Gastrocnemius medialis (tissue), 4 donors: ENCODE results near the gene ALG2. TPM values are rescaled to one million over a fixed set of nuclear protein-coding genes. Genes with fewer than 3 reads are reported as not detected.

Experiments used
- ATAC-seq, 2 donors: fragments of 150-250 bp; one replicate each; pipeline ENCODE4 v1.9.1; 2016
- DNase-seq, 2 donors: peaks; one replicate each; pipeline ENCODE4 v3.0.0-alpha.2; 2019
- H3K27ac ChIP-seq, 4 donors: fragments of 200-600 bp; sonication (generic); 1 replicate in 1 of 4; 2 replicates in 3 of 4; pipeline ENCODE4 v1.5.1; 2016 to 2018; ENCODE audit warnings: mild to moderate bottlenecking in 2 of 4, moderate library complexity in 1 of 4
- H3K27me3 ChIP-seq, 3 donors: fragments of 200-600 bp; sonication (generic) in 2 of 3; 1 replicate in 1 of 3; 2 replicates in 2 of 3; pipeline versions ENCODE4 v1.5.1 to v1.6.0; 2016 to 2019; ENCODE audit warnings: mild to moderate bottlenecking in 1 of 3, moderate library complexity in 1 of 3
- H3K36me3 ChIP-seq, 2 donors: fragments of 200-600 bp; sonication (generic) in 1 of 2; one replicate each; pipeline ENCODE4 v1.5.1; 2017 to 2018
- H3K4me1 ChIP-seq, 2 donors: fragments of 200-600 bp; sonication (generic) in 1 of 2; one replicate each; pipeline ENCODE4 v1.5.1; 2016 to 2017; ENCODE audit warnings: mild to moderate bottlenecking in 2 of 2
- H3K4me3 ChIP-seq, 4 donors: fragments of 200-600 bp; sonication (generic) in 3 of 4; 1 replicate in 1 of 4; 2 replicates in 3 of 4; pipeline ENCODE4 v1.5.1; 2016 to 2019; ENCODE audit warnings: mild to moderate bottlenecking in 2 of 4
- H3K9me3 ChIP-seq, 3 donors: fragments of 200-600 bp; sonication (generic) in 2 of 3; 1 replicate in 1 of 3; 2 replicates in 2 of 3; pipeline ENCODE4 v1.5.1; 2016 to 2019
- POLR2A ChIP-seq, 2 donors: fragments of 450-650 bp; IDR thresholded peaks; one replicate each; pipeline ENCODE4 v1.6.1; 2017; ENCODE audit warnings: antibody characterized with exemption in 2 of 2, mild to moderate bottlenecking in 2 of 2, moderate library complexity in 2 of 2
- in situ Hi-C, 4 donors: fragments of 200-750 bp; cut with MboI; loops; one replicate each; pipeline versions ENCODE4 v1.15.0 to v1.8.0; 2017; ENCODE audit warnings: low sequenced_read_pairs in 4 of 4
- intact Hi-C: fragments of 100-400 bp; cut with DNase I; formaldehyde crosslinking; loops from one replicate; pipeline ENCODE4 v1.15.1; 2023; ENCODE audit warnings: low total_unique reads
- total RNA-seq, 4 donors: library from RNA; depleted of rRNA; stranded (reverse); fragments of >200 nt; gene quantifications; one replicate each; pipeline versions ENCODE4 v1.1.0 to v1.2.3, GENCODE V29; 2016
- TF ChIP-seq, protein P1 (sequence below), 5 experiments: fragments of 450-650 bp in 3 of 5; fragments of 200-600 bp in 2 of 5; sonication (generic) in 2 of 5; IDR thresholded peaks in 4 of 5; conservative IDR thresholded peaks in 1 of 5; 1 replicate in 4 of 5; 2 replicates in 1 of 5; pipeline ENCODE4 v1.5.1; 2016 to 2019; ENCODE audit warnings: antibody characterized with exemption in 5 of 5, mild to moderate bottlenecking in 3 of 5, moderate library complexity in 3 of 5

Gene ALG2, protein sequence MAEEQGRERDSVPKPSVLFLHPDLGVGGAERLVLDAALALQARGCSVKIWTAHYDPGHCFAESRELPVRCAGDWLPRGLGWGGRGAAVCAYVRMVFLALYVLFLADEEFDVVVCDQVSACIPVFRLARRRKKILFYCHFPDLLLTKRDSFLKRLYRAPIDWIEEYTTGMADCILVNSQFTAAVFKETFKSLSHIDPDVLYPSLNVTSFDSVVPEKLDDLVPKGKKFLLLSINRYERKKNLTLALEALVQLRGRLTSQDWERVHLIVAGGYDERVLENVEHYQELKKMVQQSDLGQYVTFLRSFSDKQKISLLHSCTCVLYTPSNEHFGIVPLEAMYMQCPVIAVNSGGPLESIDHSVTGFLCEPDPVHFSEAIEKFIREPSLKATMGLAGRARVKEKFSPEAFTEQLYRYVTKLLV
- total RNA-seq: 10 to 100 TPM; 12.3 to 19.9 (median 14.7) TPM

DNA sequence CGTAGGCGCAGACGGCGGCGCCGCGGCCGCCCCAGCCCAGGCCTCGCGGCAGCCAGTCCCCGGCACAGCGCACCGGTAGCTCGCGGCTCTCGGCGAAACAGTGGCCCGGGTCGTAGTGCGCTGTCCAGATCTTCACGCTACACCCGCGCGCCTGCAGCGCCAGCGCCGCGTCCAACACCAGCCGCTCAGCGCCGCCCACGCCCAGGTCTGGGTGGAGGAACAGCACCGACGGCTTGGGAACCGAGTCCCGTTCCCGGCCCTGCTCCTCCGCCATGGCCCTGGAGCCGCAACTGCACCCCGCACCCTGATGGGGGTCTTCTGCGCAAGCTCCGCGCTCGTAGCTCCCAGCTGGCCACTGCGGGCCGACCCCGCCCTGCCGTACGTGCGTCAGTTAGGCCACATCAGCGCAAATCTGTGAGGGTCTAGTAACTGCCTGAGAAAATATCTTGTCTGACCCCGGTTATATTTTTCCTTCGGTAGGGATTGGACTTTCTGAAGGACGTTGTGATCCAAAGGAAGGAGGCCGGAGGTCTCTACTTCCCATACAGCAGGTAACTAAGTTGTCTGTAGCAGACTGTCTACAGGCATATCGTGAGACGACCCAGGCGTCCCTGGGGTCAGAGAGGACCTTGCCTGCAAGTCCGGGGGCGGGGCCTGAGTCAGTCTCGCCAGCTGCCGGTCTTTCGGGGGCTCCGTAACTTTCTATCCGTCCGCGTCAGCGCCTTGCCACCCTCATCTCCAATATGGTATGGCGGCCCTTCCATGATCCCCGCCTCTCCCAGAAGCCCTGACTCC, at the start of gene ALG2, which contains the start of gene SEC61B:
ALG2 (minus strand) TSS at position 322 of the 795 bp plus-strand sequence; CDS start at position 274, 48 bp downstream.
SEC61B (plus strand) TSS at position 662 of the 795 bp plus-strand sequence; CDS start at position 744, 82 bp downstream.
- H3K36me3 ChIP-seq: peaks cover 0 to 15% of the 10 kb centered on the region in 2 donors
- no peaks in the 10 kb centered on the region for H3K9me3 ChIP-seq
- peak within 1 kb of the TSS; percentile 88 to 98 (median 96) for H3K27ac ChIP-seq
- in situ Hi-C loops (loop anchor here in 1 of 4 donors (25.0 kb wide), 1 partner anchor 590 kb away; the partner anchor contains the start of gene NR4A3), intact Hi-C loops (loop anchor here (1.0 to 10.0 kb wide), 7 partner anchors 37 to 1133 kb away; partner anchors contain the start of genes ERP44, INVS, NR4A3 and TEX10)
- peak within 1 kb of the TSS; percentile 89 to 98 (median 94) for H3K4me3 ChIP-seq
- DNase-seq (peak; percentile 91 to 93), ATAC-seq (peak; percentile 94 to 95)
- peaks cover 70 to 77% of the 10 kb centered on the region in 2 donors for H3K4me1 ChIP-seq
- TF ChIP-seq, protein P1, sequence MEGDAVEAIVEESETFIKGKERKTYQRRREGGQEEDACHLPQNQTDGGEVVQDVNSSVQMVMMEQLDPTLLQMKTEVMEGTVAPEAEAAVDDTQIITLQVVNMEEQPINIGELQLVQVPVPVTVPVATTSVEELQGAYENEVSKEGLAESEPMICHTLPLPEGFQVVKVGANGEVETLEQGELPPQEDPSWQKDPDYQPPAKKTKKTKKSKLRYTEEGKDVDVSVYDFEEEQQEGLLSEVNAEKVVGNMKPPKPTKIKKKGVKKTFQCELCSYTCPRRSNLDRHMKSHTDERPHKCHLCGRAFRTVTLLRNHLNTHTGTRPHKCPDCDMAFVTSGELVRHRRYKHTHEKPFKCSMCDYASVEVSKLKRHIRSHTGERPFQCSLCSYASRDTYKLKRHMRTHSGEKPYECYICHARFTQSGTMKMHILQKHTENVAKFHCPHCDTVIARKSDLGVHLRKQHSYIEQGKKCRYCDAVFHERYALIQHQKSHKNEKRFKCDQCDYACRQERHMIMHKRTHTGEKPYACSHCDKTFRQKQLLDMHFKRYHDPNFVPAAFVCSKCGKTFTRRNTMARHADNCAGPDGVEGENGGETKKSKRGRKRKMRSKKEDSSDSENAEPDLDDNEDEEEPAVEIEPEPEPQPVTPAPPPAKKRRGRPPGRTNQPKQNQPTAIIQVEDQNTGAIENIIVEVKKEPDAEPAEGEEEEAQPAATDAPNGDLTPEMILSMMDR (IDR thresholded peaks at IDR 0.05 in 4 of 5, conservative IDR thresholded peaks at IDR 0.05 in 1 of 5): no peak
- peak; percentile 98 for TF ChIP-seq POLR2A (IDR thresholded peaks at IDR 0.05)
- H3K27me3 ChIP-seq: no peaks in the 10 kb centered on the region

DNA sequence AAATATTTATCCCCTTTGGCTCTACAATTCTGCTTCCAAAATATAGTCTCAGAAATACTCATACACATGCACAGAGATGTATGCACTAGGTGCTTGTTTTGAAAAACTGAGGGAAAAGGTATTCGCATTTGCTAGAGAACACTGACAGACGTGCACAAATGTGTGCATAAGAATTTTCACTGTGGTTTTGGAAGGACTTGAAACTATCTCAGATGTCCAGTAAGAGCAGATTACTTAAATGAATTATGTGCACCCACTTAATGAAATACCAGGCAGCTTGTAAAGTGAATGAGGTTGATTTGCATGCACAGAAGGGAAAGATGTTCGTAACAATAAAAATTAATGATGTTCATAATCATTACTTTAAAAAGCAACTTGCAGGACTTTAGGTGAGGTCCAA, 48.7 kb upstream of the ALG2 start:
- H3K36me3 ChIP-seq: no peaks in the 10 kb centered on the region
- H3K27me3 ChIP-seq: no peaks in the 10 kb centered on the region
- no peaks in the 10 kb centered on the region for H3K9me3 ChIP-seq
- in situ Hi-C loops (no loop called here), intact Hi-C loops (no loop called here)
- DNase-seq (no peak), ATAC-seq (no peak)
- TF ChIP-seq, protein P1 (IDR thresholded peaks at IDR 0.05 in 4 of 5, conservative IDR thresholded peaks at IDR 0.05 in 1 of 5): no peak
- TF ChIP-seq POLR2A (IDR thresholded peaks at IDR 0.05): no peak
- H3K27ac ChIP-seq: no peak overlapping the region
- H3K4me1 ChIP-seq: peaks cover 0 to 9% of the 10 kb centered on the region in 2 donors
- no peak overlapping the region for H3K4me3 ChIP-seq

DNA sequence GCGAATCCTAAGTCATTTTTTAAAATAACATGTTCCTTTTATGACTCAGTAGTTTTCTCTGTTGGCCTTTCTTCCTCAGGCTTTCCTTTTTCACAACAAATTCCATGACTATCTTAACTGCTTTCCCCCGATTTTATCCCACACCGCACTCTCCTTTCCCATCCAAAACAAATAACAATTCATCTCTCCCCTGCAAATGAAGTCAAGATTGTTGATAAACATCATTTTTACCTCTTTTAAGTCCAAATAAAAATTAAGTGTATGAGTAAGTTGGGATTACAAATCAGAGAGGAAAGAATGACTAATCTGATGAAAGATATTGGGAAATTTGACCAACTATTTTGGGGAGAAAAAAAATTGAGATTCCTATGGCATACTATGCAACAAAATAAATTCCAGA, 47.7 kb upstream of the ALG2 start:
- ATAC-seq: no peak
- H3K27me3 ChIP-seq: no peaks in the 10 kb centered on the region
- no peak overlapping the region for H3K27ac ChIP-seq
- H3K36me3 ChIP-seq: no peaks in the 10 kb centered on the region
- H3K9me3 ChIP-seq: no peaks in the 10 kb centered on the region
- no peak for DNase-seq
- intact Hi-C loops: loop anchor here (5.0 to 10.0 kb wide), 4 partner anchors 85 to 1053 kb away; partner anchors contain the start of gene STX17
- in situ Hi-C loops: no loop called here
- H3K4me1 ChIP-seq: peaks cover 0 to 9% of the 10 kb centered on the region in 2 donors
- TF ChIP-seq, protein P1 (IDR thresholded peaks at IDR 0.05 in 4 of 5, conservative IDR thresholded peaks at IDR 0.05 in 1 of 5): no peak
- no peak for TF ChIP-seq POLR2A (IDR thresholded peaks at IDR 0.05)
- no peak overlapping the region for H3K4me3 ChIP-seq

DNA sequence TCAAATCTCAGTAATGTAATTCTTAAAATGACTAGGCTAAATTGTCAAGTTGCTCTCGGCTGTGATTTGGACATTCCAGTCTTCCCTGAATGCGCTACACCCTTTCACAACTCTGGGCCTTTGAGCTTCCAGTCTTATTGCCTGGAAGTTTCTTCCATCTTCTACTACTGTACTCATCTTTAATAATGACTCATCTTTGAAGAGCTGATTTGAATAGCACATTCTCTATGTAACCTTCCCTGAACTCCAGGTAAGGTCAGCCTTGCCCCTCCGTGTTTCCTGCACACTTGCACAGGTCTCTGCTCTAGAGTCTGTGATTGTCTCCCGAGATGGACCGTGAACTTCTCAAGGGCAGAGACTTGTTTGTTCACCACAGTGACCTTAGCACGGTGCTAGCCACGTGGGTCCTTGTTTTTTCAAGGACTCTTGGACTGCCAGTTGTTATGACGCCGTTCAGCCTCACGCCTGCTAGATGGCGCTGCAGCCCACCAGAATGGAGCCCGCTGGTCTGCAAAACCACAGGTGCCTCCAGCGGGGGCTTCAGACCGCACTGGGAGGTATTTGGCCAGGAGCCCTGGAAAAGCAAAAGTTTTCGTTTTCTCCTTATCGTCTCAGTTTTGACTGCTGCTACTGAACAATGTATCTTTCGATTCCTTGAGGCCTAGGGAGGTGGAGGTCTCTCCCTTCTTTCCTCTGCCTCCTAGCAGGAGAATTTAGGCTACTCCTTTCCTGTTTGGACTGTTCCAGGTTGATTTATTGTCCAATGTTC, 44.7 kb upstream of the ALG2 start:
- in situ Hi-C loops: no loop called here
- no peaks in the 10 kb centered on the region for H3K9me3 ChIP-seq
- peak overlapping the region; percentile 35 to 61 (median 44) for H3K27ac ChIP-seq
- ATAC-seq: peak; percentile 69 to 85
- intact Hi-C loops: loop anchor here (5.0 to 10.0 kb wide), 4 partner anchors 82 to 1056 kb away; partner anchors contain the start of gene STX17
- TF ChIP-seq POLR2A (IDR thresholded peaks at IDR 0.05): no peak
- TF ChIP-seq, protein P1 (IDR thresholded peaks at IDR 0.05 in 4 of 5, conservative IDR thresholded peaks at IDR 0.05 in 1 of 5): peak; percentile 84 to 91 (median 87)
- H3K4me1 ChIP-seq: peaks cover 0 to 9% of the 10 kb centered on the region in 2 donors
- no peaks in the 10 kb centered on the region for H3K27me3 ChIP-seq
- DNase-seq: peak; percentile 53 to 81
- H3K4me3 ChIP-seq: no peak overlapping the region
- H3K36me3 ChIP-seq: no peaks in the 10 kb centered on the region
